ENCODE measurements around the gene PEMT. TPM values are rescaled to one million over a fixed set of nuclear protein-coding genes. Genes with fewer than 3 reads are reported as not detected.

The PEMT gene, protein sequence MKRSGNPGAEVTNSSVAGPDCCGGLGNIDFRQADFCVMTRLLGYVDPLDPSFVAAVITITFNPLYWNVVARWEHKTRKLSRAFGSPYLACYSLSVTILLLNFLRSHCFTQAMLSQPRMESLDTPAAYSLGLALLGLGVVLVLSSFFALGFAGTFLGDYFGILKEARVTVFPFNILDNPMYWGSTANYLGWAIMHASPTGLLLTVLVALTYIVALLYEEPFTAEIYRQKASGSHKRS
- 47.5 and 60.9 TPM in 2 replicates for total RNA-seq

DNA sequence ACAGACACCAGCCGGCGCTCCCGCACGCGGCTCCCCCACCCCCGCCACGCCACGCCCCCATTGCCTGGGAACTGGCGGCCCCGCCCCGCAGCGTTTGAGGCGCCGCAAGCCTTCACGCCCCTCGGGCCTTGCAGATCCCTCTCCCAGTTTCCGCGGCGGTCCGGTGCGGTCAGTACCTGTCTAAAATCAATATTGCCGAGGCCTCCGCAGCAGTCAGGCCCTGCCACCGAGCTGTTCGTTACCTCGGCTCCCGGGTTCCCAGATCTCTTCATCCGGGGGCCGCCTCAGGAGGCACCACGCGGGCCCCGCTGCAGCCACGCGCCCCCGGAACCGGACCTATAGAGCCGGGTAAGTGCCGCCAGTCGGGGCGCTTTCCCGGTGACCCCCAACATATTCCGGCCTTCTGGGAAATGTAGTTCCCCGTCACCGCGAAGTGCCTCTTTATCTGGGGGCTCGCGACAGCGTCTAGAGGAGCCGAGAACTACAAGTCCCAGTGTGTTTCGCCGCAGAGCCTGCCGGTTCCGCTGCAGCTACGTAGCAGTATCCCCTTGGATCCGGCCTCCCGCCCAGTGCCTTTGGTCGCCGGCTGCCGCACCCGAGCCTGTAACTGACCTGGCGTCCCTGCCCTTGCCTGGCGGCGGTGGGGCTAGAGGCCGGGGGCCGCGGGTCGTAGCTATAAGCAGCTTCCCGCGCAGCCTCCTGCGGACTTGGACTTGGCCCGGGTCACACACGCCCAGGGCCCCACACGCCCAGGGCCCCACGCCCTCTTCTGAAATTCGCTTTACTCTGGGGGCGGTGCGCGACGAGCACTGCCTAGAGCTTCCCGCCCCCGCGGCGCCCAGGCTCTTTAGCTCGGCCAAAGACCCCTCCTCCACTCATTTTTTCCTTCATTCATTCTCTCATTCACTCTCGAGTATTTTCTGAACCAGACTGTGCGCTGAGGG, at the start of gene PEMT:
TSS of gene PEMT (minus strand) at position 354 of the 944 bp plus-strand sequence. CDS start at position 272, 82 bp downstream.

DNA sequence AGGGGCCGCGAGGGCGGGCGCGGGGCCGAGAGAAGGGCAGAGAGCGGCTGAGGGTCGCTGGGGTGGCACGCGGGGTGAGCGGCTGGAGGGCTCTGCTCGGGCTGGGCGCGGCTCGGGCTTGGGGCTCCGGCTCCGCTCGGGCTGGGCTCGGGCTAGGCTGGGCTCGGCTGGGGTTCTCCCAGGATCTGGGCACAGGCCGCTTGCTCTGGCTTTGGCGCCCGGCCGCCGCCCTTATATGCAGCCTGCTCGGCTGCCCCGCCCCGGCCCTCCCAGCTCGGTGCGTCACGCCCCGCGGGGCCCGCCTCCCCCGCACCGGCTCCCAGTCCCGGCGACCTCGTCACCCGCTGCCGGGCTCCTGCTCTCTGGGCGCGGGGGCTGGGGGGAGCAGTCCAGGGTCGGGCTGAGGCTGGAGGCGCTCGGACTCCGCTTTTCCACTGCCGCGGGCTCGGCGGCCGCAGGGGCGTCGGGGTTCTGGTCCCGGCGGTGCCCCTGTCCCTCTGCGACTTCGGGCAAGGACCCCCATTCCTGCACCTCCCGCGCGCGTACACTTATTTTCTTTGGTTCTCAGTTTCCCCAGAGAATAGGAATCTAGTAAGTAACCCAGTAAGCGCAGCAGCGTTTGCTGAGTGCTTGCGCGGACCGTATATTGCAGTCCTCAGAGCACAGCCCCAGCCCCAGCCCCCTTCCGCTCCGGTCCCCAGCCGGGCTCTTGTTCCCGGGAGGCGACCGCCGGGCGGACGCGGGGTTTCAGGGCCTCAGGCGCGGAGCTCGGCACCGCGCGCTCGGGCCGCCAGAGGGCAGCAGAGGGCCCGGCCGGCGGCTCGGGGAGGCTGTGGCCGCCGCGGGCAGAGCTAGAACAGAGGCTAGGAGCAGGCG, 95.1 kb downstream of the PEMT start, which contains the start of gene RASD1:
TSS of gene RASD1 (minus strand) at position 207 of the 876 bp plus-strand sequence. CDS start 214 bp downstream, outside the sequence.

DNA sequence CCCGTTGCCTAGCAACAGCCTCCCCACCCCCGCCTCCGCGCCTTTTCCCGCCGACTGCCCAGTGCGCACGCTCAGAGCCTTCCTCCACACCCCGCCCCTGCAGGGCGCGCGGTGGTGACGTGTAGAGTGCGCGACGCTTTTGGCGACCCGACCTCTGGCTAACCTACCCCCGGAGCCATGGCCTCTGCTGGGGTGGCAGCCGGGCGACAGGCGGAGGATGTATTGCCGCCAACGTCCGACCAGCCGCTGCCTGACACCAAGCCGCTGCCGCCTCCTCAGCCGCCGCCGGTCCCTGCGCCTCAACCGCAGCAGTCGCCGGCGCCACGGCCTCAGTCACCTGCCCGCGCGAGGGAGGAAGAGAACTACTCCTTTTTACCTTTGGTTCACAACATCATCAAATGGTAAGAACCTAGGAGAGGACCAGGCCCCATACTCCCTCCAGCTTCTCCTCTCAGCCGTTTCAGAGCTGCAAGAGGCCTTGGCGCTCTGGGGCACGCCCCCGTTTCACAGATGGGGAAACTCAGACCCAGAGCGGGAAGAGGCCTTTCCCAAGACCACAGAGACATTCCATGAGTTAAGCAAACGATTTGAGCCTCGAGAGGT, 114.5 kb downstream of the PEMT start, which contains the start of gene MED9:
TSS of gene MED9 (plus strand) at position 136 of the 603 bp plus-strand sequence. CDS start at position 178, 42 bp downstream.

Other genes with a start within 250 kb of the PEMT start
- gene MED9, start 114.7 kb downstream of the PEMT start, total RNA-seq = 7.6 and 12.8 TPM in 2 replicates
- 0.42 and 0.85 TPM in 2 replicates for gene RASD1, start 95.3 kb downstream of the PEMT start, total RNA-seq
- 26.7 and 35.2 TPM in 2 replicates for gene RAI1, start 89.8 kb upstream of the PEMT start, total RNA-seq
- gene SREBF1, start 245.3 kb upstream of the PEMT start, total RNA-seq = 300 and 327 TPM in 2 replicates